K562 treated with DMSO at 1 percent for 12 hours (cell line): Measurements from ENCODE around the gene ULK1. TPM values are rescaled to one million over a fixed set of nuclear protein-coding genes. Genes with fewer than 3 reads are reported as not detected.

Source experiments
- total RNA-seq: library from RNA; unstranded; fragments of 300-600 nt; gene quantifications from 2 replicates; pipeline ENCODE4 v1.2.3, GENCODE V29; 2022; ENCODE audit not compliant: insufficient read depth

Gene ULK1
- total RNA-seq = 21.4 and 53.0 TPM in 2 replicates

DNA sequence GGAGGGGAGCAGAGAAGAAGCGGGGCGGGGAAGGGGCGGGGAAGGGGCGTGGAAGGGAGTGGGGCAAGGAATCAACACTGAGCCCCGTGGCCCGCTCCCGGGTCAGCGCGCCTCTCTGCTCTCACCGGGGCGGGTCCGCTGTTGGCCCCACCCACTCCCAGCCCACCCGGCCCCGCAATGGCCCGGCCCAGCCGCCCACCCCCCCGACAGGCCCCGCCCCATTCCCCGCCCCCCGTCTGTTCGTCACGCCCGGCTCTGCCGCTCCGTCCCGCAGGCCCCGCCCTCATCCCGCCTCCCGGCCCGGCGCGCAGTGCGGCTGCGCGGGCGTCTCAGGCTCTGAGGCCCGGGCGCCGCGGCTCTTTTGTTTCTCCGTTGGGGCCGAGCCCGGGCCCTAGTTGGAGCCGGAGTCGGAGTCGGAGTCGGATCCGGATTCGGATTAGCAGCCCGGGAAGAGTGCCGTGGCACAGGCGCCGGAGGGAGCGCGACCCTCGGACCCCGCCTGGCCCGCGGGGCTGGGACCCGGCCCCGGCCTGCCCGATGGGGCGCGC, at the start of gene ULK1:
TSS of gene ULK1 (plus strand) at position 310 of the 548 bp plus-strand sequence. CDS start 380 bp downstream, outside the sequence.

DNA sequence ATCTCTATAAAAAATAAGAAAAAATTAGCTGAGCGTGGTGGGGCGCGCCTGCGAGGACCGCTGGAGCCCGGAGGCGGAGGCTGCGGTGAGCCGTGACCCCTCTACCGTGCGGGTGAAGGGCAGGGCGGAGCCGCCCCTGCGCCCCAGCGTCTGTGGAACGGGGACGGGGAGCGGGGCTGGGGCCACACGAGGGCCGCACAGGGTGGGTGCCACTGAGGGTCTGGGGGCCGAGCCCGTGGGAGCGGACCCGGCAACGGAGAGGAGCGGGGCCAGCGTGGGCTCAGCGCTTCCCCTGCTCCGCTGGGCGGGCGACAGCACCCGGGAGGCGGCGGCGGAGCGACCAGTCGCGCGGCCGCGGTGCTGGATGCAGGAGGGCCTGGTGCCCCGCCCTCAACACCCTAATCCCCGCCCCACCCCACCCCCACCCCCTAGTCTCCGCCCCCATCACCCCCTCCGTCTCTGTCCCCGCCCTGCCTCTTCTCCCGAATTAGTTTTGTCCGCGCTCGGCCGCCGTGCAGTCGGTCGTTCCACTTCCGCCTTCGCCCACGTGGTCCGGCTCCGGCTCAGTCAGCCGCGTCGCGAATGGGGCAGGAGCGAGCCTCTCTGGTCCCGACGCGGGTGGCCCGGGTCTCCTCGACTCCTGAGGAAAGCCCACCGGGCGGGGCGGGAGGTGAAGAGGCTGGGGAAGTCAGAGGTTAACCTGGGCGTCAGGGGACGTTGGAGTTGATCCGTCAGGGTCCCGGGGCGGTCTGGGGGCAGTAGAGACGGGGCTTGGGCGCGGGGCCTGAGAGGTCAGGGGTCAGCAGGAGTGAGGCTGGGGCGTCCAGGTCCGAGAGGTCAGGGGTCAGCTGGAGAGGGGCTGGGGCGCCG, 34.5 kb downstream of the ULK1 start, which contains the start of gene PUS1:
TSS of gene PUS1 (plus strand) at position 566 of the 870 bp plus-strand sequence. CDS start 447 bp downstream, outside the sequence.

DNA sequence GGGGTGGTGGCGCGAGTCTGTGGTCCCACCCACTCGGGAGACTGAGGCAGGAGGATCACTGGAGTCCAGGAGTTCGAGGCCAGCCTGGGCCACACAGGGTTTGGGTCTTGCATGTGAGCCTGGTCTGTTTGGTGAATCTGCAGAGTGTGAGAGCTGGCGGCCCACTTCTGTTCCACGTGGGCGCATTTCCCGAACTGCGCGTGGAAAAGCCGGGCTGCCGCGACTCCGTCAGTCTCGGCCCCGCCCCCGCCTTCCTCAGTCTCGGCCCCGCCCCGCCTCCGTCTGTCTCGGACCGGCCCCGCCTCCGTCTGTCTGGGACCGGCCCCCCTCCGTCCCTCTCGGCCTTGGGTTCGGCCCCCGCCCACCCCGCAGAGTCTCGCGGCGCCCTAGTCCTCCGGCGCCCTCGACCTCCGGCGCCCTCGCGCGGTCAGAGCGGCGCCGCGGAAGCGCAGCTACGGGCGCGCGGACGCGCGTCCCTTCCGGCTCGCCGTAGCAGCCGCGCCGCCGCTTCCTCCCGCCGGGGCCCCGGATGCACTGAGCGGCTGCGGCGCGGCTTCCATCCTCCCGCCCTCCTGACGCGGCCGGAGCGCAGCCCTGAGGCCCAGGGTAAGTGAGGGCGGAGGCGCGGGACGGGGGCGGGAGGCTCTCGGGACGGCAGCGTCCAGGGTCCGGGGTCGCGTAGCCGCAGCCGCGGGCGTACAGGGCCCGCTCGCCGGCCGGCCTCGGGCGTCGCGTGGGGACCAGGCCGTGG, 55.2 kb downstream of the ULK1 start, which contains the start of gene EP400:
TSS of gene EP400 (plus strand) at position 512 of the 751 bp plus-strand sequence. CDS start 10,678 bp downstream, outside the sequence.

Other genes starting within 250 kb of the ULK1 start
- gene SFSWAP, start 183.5 kb upstream of the ULK1 start, total RNA-seq = 22.6 and 34.1 TPM in 2 replicates
- 8.4 and 8.8 TPM in 2 replicates for gene MMP17, start 66.2 kb upstream of the ULK1 start, total RNA-seq
- 17.3 and 20.5 TPM in 2 replicates for gene PUS1, start 34.7 kb downstream of the ULK1 start, total RNA-seq
- gene EP400, start 55.3 kb downstream of the ULK1 start, total RNA-seq = 12.5 and 53.4 TPM in 2 replicates
- 4.1 and 11.5 TPM in 2 replicates for gene DDX51, start 249.7 kb downstream of the ULK1 start, total RNA-seq
- 36.9 and 40.7 TPM in 2 replicates for gene NOC4L, start 249.8 kb downstream of the ULK1 start, total RNA-seq